ENCODE data around the gene TMTC3. TPM values are rescaled to one million over a fixed set of nuclear protein-coding genes. Genes with fewer than 3 reads are reported as not detected.

TMTC3 gene
- total and polyA plus RNA-seq, 9 donors, result 3.9 to 21.9 (median 19.9) TPM

- DNase-seq, result no peak
- Histone ChIP-seq H3K27me3 (peaks cover 2% of the 10 kb centered on the region), H3K4me3 (no peak overlapping the region), H3K36me3 (no peaks in the 10 kb centered on the region), H3K4me1 (ENCODE audit: insufficient read depth) (peaks cover 3% of the 10 kb centered on the region), H3K27ac (no peak overlapping the region), H3K9me3 (no peaks in the 10 kb centered on the region)
- no peak for TF ChIP-seq CTCF (IDR thresholded peaks at IDR 0.05)
- no peak for TF ChIP-seq EP300 (IDR thresholded peaks at IDR 0.05)
- no peak for TF ChIP-seq POLR2A (IDR thresholded peaks at IDR 0.05)
- intact Hi-C loops (cut with DNase I), result no loop called here
- WGBS, 3 donors, result 94 to 98% (median 97%) methylated on average over 5 of the region's 5 CpGs
Measured at GRCh38 chr12:88144037-88144436, 1.9 kb downstream of the TMTC3 start.

- TF ChIP-seq POLR2A (IDR thresholded peaks at IDR 0.05) (no peak), CTCF (IDR thresholded peaks at IDR 0.05) (no peak), EP300 (IDR thresholded peaks at IDR 0.05) (no peak)
- no peaks in the 10 kb centered on the region for H3K27me3 ChIP-seq
- H3K4me3 ChIP-seq, result no peak overlapping the region
- H3K9me3 ChIP-seq, result no peaks in the 10 kb centered on the region
- intact Hi-C loops (cut with DNase I), result no loop called here
- no peak overlapping the region for H3K27ac ChIP-seq
- 92 to 96% (median 93%) methylated on average over 3 of the region's 3 CpGs for WGBS, 3 donors
- no peak for DNase-seq
- H3K36me3 ChIP-seq, result no peaks in the 10 kb centered on the region
- peaks cover 3% of the 10 kb centered on the region for H3K4me1 ChIP-seq (ENCODE audit: insufficient read depth)
Measured at GRCh38 chr12:88144546-88145468, 2.7 kb downstream of the TMTC3 start.

GRCh38 chr12:88145567-88146505, 3.7 kb downstream of the TMTC3 start:
- Histone ChIP-seq H3K4me3 (no peak overlapping the region), H3K9me3 (no peaks in the 10 kb centered on the region), H3K27ac (no peak overlapping the region), H3K36me3 (no peaks in the 10 kb centered on the region), H3K4me1 (ENCODE audit: insufficient read depth) (peaks cover 4% of the 10 kb centered on the region), H3K27me3 (no peaks in the 10 kb centered on the region)
- WGBS, 3 donors, result 80 to 84% (median 83%) methylated on average over 5 of the region's 5 CpGs
- no peak for DNase-seq
- no peak for TF ChIP-seq EP300 (IDR thresholded peaks at IDR 0.05)
- no peak for TF ChIP-seq CTCF (IDR thresholded peaks at IDR 0.05)
- no peak for TF ChIP-seq POLR2A (IDR thresholded peaks at IDR 0.05)
- intact Hi-C loops (cut with DNase I), result no loop called here

- no peaks in the 10 kb centered on the region for H3K9me3 ChIP-seq
- DNase-seq, result no peak
- intact Hi-C loops (cut with DNase I), result no loop called here
- H3K27me3 ChIP-seq, result no peaks in the 10 kb centered on the region
- peaks cover 3% of the 10 kb centered on the region for H3K4me1 ChIP-seq (ENCODE audit: insufficient read depth)
- H3K36me3 ChIP-seq, result no peaks in the 10 kb centered on the region
- no peak overlapping the region for H3K27ac ChIP-seq
- H3K4me3 ChIP-seq, result no peak overlapping the region
- TF ChIP-seq CTCF (IDR thresholded peaks at IDR 0.05) (no peak), EP300 (IDR thresholded peaks at IDR 0.05) (no peak), POLR2A (IDR thresholded peaks at IDR 0.05) (no peak)
- 95 to 96% (median 96%) methylated on average over 2 of the region's 2 CpGs for WGBS, 3 donors
Measured at GRCh38 chr12:88150063-88150462, 8.0 kb downstream of the TMTC3 start.
